Esophagus squamous epithelium (tissue), 5 donors: Measurements from ENCODE around the gene SZT2. TPM values are rescaled to one million over a fixed set of nuclear protein-coding genes. Genes with fewer than 3 reads are reported as not detected.

Source experiments
- DNase-seq: peaks from one replicate; lab custom pipeline; 2025; lab: John Stamatoyannopoulos, UW
- H3K27ac ChIP-seq, 4 donors: fragments of 200-600 bp; sonication (generic); one replicate each; pipeline ENCODE4 v1.5.1; 2016 to 2019; ENCODE audit warnings: mild to moderate bottlenecking in 1 of 4
- H3K27me3 ChIP-seq, 4 donors: fragments of 200-600 bp; sonication (generic); 1 replicate in 3 of 4; 2 replicates in 1 of 4; pipeline versions ENCODE4 v1.5.1 to v1.6.0; 2017 to 2021; ENCODE audit warnings: antibody characterized with exemption in 1 of 4
- H3K36me3 ChIP-seq, 3 donors: fragments of 200-600 bp; sonication (generic); one replicate each; pipeline ENCODE4 v1.5.1; 2016 to 2019
- H3K4me1 ChIP-seq, 3 donors: fragments of 200-600 bp; sonication (generic); one replicate each; pipeline ENCODE4 v1.5.1; 2017 to 2019
- H3K4me3 ChIP-seq, 4 donors: fragments of 200-600 bp; sonication (generic); 1 replicate in 3 of 4; 2 replicates in 1 of 4; pipeline ENCODE4 v1.5.1; 2016 to 2019; ENCODE audit warnings: mild to moderate bottlenecking in 2 of 4, moderate library complexity in 1 of 4
- H3K9me3 ChIP-seq, 3 donors: fragments of 200-600 bp; sonication (generic); one replicate each; pipeline ENCODE4 v1.5.1; 2016 to 2019
- POLR2A ChIP-seq, 4 donors: fragments of 450-650 bp; IDR thresholded peaks; one replicate each; pipeline ENCODE4 v1.6.1; 2017; ENCODE audit warnings: antibody characterized with exemption in 4 of 4, mild to moderate bottlenecking in 4 of 4, moderate library complexity in 3 of 4
- WGBS, 2 donors: methylation state at CpG; one replicate each; pipeline ENCODE4 v1.1.5; 2018; 5-methylcytosine and 5-hydroxymethylcytosine counted together
- intact Hi-C: fragments of 100-400 bp; cut with DNase I; formaldehyde crosslinking; loops from one replicate; pipeline ENCODE4 v1.15.0; 2022
- small RNA-seq, 4 donors: library from RNA; depleted of rRNA; stranded (forward); fragments of <200 nt; gene quantifications; one replicate each; pipeline ENCODE3, GENCODE V24; 2016
- total RNA-seq, 4 donors: library from RNA; depleted of rRNA; stranded (reverse); fragments of >200 nt; gene quantifications; one replicate each; pipeline ENCODE4 v1.1.0, GENCODE V29; 2016
- TF ChIP-seq, protein P1 (sequence below), 6 experiments: fragments of 450-650 bp in 4 of 6; fragments of 200-600 bp in 2 of 6; sonication (generic) in 2 of 6; IDR thresholded peaks; one replicate each; pipeline ENCODE4 v1.5.1; 2016 to 2019; ENCODE audit warnings: antibody characterized with exemption in 6 of 6, mild to moderate bottlenecking in 4 of 6, moderate library complexity in 4 of 6
- donor health status: DM: yes; HTN: yes; CAD: no.

Gene SZT2
- total RNA-seq, 4 donors from 2014 or later, result 12.4 to 40.0 (median 27.7) TPM

DNA sequence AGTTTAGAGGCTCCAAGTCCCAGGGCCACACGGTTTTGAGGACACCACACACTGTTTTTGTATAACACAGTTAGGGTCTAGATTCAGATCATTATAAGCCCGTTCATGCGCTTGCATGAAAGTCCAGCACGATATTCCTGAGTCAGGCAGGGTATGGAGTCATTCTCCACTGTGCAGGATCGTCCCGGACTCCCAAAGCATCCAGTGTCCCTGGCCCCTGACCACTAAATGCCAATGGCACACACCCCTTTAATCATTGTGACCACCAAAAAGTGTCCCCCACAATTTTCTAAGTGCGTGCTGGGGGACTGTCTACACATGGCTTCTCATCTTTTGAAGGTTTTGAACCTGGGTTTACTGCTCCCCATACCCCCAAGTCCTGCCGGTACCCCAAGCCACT is 113.8 kb downstream of the SZT2 start:
- Histone ChIP-seq H3K4me3 (no peak overlapping the region), H3K27me3 (peaks cover 0 to 6% (median 0%) of the 10 kb centered on the region in 4 donors), H3K27ac (no peak overlapping the region), H3K9me3 (no peaks in the 10 kb centered on the region), H3K4me1 (no peaks in the 10 kb centered on the region), H3K36me3 (no peaks in the 10 kb centered on the region)
- TF ChIP-seq, protein P1, sequence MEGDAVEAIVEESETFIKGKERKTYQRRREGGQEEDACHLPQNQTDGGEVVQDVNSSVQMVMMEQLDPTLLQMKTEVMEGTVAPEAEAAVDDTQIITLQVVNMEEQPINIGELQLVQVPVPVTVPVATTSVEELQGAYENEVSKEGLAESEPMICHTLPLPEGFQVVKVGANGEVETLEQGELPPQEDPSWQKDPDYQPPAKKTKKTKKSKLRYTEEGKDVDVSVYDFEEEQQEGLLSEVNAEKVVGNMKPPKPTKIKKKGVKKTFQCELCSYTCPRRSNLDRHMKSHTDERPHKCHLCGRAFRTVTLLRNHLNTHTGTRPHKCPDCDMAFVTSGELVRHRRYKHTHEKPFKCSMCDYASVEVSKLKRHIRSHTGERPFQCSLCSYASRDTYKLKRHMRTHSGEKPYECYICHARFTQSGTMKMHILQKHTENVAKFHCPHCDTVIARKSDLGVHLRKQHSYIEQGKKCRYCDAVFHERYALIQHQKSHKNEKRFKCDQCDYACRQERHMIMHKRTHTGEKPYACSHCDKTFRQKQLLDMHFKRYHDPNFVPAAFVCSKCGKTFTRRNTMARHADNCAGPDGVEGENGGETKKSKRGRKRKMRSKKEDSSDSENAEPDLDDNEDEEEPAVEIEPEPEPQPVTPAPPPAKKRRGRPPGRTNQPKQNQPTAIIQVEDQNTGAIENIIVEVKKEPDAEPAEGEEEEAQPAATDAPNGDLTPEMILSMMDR (IDR thresholded peaks at IDR 0.05), result no peak
- no peak for TF ChIP-seq POLR2A (IDR thresholded peaks at IDR 0.05)
- DNase-seq, result no peak
- 86 to 95% methylated on average over 4 to 8 of the region's 8 CpGs for WGBS, 2 donors
- intact Hi-C loops, result no loop called here

Small RNAs within 50 kb of the gene (small RNA-seq; reads per million reads assigned to genes)
- gene MIR6735, result 0 reads per million in 4 donors

Other genes with a start within 250 kb of the SZT2 start
- gene EBNA1BP2, start 217.6 kb upstream of the SZT2 start, total RNA-seq, result 10 to 100 TPM; 44.4 to 99.3 (median 60.7) TPM
- not detected for gene CFAP57, start 217.6 kb upstream of the SZT2 start, total RNA-seq
- gene TMEM125, start 119.9 kb upstream of the SZT2 start, total RNA-seq, result 10 to 100 TPM in 2 of 4 donors, 1 to 10 TPM in 2; 4.2 to 15.5 (median 10.2) TPM
- gene C1orf210, start 104.3 kb upstream of the SZT2 start, total RNA-seq, result 10 to 100 TPM in 2 of 4 donors, 1 to 10 TPM in 2; 7.9 to 16.2 (median 11.4) TPM
- 10 to 100 TPM in 1 of 4 donors, 1 to 10 TPM in 3; 3.1 to 16.6 (median 5.9) TPM for gene TIE1, start 88.9 kb upstream of the SZT2 start, total RNA-seq
- gene MPL, start 52.1 kb upstream of the SZT2 start, total RNA-seq, result not detected
- 10 to 100 TPM; 16.5 to 96.0 (median 33.6) TPM for gene CDC20, start 30.9 kb upstream of the SZT2 start, total RNA-seq
- 100 to 1,000 TPM in 3 of 4 donors, 10 to 100 TPM in 1; 99.8 to 187 (median 115) TPM for gene ELOVL1, start 21.9 kb upstream of the SZT2 start, total RNA-seq
- 10 to 100 TPM; 34.5 to 60.1 (median 38.6) TPM for gene MED8, start 99 bp upstream of the SZT2 start, total RNA-seq
- 10 to 100 TPM in 3 of 4 donors, 1 to 10 TPM in 1; 7.0 to 30.9 (median 14.7) TPM for gene HYI, start 64.0 kb downstream of the SZT2 start, total RNA-seq
- gene PTPRF, start 141.0 kb downstream of the SZT2 start, total RNA-seq, result 100 to 1,000 TPM; 104 to 243 (median 112) TPM